ENCODE measurements around the gene NKX2-3.

NKX2-3 gene

DNA sequence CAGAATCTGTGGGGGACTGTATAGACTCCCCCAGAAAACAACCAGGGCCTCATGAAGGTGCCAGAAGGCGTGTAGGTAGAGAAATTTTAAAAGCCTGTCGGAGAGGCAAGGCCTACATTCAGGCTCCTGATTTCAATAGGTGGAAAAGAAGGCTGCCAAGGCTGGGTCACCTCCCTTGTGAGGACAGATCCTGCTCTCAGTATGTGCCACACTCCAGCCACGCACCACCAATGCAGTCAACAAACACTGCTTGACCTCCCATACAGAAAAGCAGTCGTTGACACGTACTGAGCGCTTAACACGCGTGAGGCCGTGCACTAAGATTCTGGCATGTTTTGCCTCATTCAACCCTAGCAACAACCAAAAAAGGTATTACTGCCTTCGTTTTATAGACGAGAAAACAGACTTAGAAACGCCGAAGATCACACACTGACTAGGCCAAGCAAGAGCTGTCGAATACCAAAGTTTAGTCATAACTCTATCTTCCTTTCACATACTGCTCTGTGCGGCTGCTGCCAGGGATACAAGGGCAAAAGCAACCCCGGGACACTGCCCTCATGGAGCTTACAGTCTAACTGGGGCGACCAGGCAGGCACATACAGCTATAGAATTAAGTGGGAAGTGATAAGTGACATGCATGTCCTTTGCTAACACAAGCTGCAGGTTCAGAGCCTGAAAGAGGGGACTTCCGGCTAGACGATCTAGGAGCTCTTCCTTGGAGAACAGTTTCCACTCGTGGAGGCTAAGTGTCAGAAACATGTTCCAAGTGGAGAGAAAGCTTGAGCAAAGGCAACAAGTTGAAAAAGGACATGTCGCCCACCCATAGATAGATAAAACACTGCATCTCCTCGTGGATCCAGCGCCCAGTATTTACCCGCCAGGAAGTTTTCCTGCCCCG is 797 bp upstream of the NKX2-3 start:
- H3K4me3 ChIP-seq (replicated peaks in 1 of 2; ENCODE audit: low read depth in 2 of 2, low read length in 2 of 2): no peak overlapping the region
- TF ChIP-seq, protein P1, sequence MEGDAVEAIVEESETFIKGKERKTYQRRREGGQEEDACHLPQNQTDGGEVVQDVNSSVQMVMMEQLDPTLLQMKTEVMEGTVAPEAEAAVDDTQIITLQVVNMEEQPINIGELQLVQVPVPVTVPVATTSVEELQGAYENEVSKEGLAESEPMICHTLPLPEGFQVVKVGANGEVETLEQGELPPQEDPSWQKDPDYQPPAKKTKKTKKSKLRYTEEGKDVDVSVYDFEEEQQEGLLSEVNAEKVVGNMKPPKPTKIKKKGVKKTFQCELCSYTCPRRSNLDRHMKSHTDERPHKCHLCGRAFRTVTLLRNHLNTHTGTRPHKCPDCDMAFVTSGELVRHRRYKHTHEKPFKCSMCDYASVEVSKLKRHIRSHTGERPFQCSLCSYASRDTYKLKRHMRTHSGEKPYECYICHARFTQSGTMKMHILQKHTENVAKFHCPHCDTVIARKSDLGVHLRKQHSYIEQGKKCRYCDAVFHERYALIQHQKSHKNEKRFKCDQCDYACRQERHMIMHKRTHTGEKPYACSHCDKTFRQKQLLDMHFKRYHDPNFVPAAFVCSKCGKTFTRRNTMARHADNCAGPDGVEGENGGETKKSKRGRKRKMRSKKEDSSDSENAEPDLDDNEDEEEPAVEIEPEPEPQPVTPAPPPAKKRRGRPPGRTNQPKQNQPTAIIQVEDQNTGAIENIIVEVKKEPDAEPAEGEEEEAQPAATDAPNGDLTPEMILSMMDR (IDR thresholded peaks at IDR 0.05; ENCODE audit: low read depth, low read length): no peak
- no peak for DNase-seq (ENCODE audit: low read depth in 2 of 2)

DNA sequence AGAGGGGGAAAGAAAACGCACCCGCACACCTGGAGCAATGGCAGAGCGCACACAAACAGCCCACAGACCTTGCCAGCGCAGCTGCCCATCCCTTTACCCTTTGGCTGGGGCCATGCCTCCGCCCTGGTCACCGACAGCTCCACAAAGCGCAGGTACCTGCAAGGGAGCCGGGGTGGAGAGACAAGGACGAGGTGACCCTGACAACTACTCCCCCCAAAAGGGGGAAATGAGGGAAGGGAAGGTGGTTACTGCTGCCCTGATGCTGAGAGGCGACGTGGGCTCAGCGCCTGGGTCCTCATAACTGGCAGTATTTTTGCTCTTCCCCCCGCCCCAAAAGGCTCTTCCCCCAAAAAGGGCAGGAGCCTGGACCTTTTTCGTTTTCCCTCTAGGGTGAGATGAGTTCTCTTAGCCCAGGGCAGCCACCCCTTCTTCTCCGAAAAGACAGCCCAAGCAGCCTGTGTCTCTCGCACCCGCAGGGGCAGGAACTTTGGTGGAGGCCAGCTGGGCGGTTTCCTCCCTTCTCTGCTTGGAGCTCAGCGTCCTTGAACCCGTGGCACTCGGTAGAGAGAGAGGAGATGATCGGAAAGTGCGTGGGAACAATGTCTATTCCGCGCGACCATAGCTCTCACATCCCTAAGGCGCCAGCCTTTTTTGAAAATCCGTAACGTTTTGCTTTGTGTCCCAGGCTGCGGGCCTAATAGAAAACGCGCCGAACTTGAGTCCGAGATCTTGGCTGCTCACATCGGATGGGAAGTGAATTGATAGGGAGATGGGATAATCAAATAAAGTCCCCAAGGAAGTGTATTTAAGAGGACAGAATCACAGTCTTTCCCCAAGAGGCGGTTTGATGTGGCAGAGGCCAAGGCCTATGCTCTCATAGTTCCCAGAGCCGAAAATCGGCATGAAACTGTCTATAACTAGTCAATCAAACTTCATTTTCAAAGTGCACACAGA is 1.0 kb downstream of the NKX2-3 start:
- no peak for DNase-seq (ENCODE audit: low read depth in 2 of 2)
- TF ChIP-seq, protein P1 (IDR thresholded peaks at IDR 0.05; ENCODE audit: low read depth, low read length): no peak
- H3K4me3 ChIP-seq (replicated peaks in 1 of 2; ENCODE audit: low read depth in 2 of 2, low read length in 2 of 2): no peak overlapping the region

DNA sequence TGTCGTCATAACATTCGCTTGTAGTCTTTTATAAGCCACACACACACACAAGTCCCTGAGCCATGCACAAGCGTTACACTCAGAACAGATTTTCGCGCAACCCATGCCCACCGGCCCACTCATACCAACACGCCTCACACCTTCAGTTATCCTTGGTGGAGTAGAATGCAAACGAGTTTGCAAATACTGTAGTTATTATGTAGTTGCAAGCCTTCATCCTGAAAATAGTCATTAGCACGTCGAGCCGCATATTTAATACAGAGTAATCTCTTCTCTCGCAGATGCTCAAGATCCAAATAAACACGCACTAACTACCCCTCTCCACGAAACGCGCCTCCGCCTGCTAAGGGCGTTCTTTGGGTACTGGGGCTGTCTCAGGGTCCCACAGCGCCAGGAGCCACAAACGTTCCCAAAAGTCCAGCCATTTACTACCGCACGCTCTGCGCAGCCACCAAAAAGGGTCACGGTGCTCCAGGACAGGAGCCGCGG is 1.8 kb downstream of the NKX2-3 start:
- no peak for DNase-seq (ENCODE audit: low read depth in 2 of 2)
- no peak overlapping the region for H3K4me3 ChIP-seq (replicated peaks in 1 of 2; ENCODE audit: low read depth in 2 of 2, low read length in 2 of 2)
- TF ChIP-seq, protein P1 (IDR thresholded peaks at IDR 0.05; ENCODE audit: low read depth, low read length): no peak

DNA sequence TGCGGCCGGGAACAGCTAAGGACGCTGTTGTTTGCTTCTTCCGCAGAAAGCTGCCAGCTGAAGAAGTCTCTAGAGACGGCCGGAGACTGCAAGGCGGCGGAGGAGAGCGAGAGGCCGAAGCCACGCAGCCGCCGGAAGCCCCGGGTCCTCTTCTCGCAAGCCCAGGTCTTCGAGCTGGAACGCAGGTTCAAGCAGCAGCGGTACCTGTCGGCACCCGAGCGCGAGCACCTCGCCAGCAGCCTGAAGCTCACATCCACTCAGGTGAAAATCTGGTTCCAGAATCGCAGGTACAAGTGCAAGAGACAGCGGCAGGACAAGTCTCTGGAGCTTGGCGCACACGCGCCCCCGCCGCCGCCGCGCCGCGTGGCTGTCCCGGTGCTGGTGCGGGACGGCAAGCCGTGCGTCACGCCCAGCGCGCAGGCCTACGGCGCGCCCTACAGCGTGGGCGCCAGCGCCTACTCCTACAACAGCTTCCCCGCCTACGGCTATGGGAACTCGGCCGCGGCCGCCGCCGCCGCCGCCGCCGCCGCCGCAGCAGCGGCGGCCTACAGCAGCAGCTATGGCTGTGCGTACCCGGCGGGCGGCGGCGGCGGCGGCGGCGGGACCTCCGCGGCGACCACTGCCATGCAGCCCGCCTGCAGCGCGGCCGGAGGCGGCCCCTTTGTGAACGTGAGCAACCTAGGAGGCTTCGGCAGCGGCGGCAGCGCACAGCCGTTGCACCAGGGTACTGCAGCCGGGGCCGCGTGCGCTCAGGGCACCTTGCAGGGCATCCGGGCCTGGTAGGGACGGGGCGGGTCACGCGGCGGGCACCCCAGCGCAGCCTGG is 2.4 kb downstream of the NKX2-3 start:
- peak in 1 of 2 donors; percentile 22 for DNase-seq (ENCODE audit: low read depth in 2 of 2)
- no peak overlapping the region for H3K4me3 ChIP-seq (replicated peaks in 1 of 2; ENCODE audit: low read depth in 2 of 2, low read length in 2 of 2)

DNA sequence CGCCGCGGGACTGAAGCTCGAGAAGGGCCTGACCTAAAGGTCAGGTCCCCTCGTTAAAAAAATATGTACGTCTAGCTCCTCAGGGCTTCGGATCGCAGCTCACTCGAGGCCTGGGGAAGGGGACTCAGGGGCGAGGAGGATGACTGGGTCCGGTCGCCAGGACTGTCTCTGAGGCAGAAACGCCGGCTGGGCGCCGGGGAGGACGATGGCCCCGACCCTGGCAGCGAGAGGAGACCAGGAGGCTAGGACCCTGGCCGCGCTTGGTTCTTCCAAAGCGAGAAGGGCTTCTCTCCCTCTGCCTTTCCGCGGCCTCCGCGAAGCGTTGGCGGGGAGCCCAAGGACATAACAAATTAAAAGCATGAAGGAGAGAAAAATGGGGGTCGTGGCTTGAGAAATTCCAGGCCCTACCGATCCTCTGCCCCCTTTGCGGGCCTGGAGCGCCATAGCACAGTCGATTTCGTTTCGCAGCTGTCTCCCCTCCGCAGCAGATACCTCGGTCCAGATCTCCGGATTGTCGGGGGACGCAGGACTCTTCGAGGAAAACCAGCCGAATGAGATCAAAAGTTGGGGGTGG is 3.1 kb downstream of the NKX2-3 start:
- DNase-seq (ENCODE audit: low read depth in 2 of 2): no peak
- TF ChIP-seq, protein P1 (IDR thresholded peaks at IDR 0.05; ENCODE audit: low read depth, low read length): no peak
- H3K4me3 ChIP-seq (replicated peaks in 1 of 2; ENCODE audit: low read depth in 2 of 2, low read length in 2 of 2): no peak overlapping the region

More for the DNA sequence above, 2.4 kb downstream of the NKX2-3 start:
- TF ChIP-seq, protein P1 (IDR thresholded peaks at IDR 0.05; ENCODE audit: low read depth, low read length): no peak
